Endothelial cell (in vitro differentiated cells): Measurements from ENCODE around the gene TTC13. TPM values are rescaled to one million over a fixed set of nuclear protein-coding genes. Genes with fewer than 3 reads are reported as not detected.

Experiments used
- DNase-seq: peaks from one replicate; pipeline ENCODE4 v3.0.0; 2021; ENCODE audit warnings: low spot score
- H3K27ac Mint-ChIP-seq: one replicate; pipeline ENCODE4 v1.8.0; 2021; ENCODE audit warnings: mixed read lengths, inconsistent platforms; ENCODE audit not compliant: unreplicated experiment
- H3K27me3 Mint-ChIP-seq: one replicate; pipeline ENCODE4 v1.8.0; 2021; ENCODE audit warnings: mild to moderate bottlenecking, moderate library complexity, mixed read lengths, inconsistent platforms; ENCODE audit not compliant: unreplicated experiment
- H3K36me3 Mint-ChIP-seq: one replicate; pipeline ENCODE4 v1.8.0; 2021; ENCODE audit warnings: mild to moderate bottlenecking, low read depth, mixed read lengths, inconsistent platforms; ENCODE audit not compliant: unreplicated experiment
- H3K4me1 Mint-ChIP-seq: one replicate; pipeline ENCODE4 v1.8.0; 2021; ENCODE audit warnings: mild to moderate bottlenecking, mixed read lengths, inconsistent platforms; ENCODE audit not compliant: unreplicated experiment
- H3K4me3 Mint-ChIP-seq: one replicate; pipeline ENCODE4 v1.8.0; 2021; ENCODE audit warnings: mild to moderate bottlenecking, mixed read lengths, inconsistent platforms; ENCODE audit not compliant: unreplicated experiment
- H3K9me3 Mint-ChIP-seq: one replicate; pipeline ENCODE4 v1.8.0; 2021; ENCODE audit warnings: mixed read lengths, inconsistent platforms; ENCODE audit not compliant: unreplicated experiment
- total RNA-seq: library from RNA; stranded (reverse); fragmentation: NEBNext Ultra II Directional; extraction: Animal tissue kit (Norgen Biotek cat#: 25700); gene quantifications from one replicate; pipeline ENCODE4 v1.2.1, GENCODE V29; 2021; ENCODE audit not compliant: unreplicated experiment
- TF ChIP-seq, protein P1 (sequence below): fragments of 200-600 bp; sonication (generic); IDR thresholded peaks from one replicate; pipeline ENCODE4 v1.5.0; 2021; ENCODE audit warnings: antibody characterized with exemption; ENCODE audit not compliant: unreplicated experiment

TTC13 gene
- total RNA-seq, 1 donor from 2014 or later = 62.5 TPM

- Mint-ChIP-seq H3K4me1 (no peaks in the 10 kb centered on the region), H3K27me3 (no peaks in the 10 kb centered on the region), H3K27ac (no peak overlapping the region), H3K4me3 (no peak overlapping the region), H3K36me3 (peaks cover 18% of the 10 kb centered on the region), H3K9me3 (no peaks in the 10 kb centered on the region)
- DNase-seq = no peak
- TF ChIP-seq, protein P1, sequence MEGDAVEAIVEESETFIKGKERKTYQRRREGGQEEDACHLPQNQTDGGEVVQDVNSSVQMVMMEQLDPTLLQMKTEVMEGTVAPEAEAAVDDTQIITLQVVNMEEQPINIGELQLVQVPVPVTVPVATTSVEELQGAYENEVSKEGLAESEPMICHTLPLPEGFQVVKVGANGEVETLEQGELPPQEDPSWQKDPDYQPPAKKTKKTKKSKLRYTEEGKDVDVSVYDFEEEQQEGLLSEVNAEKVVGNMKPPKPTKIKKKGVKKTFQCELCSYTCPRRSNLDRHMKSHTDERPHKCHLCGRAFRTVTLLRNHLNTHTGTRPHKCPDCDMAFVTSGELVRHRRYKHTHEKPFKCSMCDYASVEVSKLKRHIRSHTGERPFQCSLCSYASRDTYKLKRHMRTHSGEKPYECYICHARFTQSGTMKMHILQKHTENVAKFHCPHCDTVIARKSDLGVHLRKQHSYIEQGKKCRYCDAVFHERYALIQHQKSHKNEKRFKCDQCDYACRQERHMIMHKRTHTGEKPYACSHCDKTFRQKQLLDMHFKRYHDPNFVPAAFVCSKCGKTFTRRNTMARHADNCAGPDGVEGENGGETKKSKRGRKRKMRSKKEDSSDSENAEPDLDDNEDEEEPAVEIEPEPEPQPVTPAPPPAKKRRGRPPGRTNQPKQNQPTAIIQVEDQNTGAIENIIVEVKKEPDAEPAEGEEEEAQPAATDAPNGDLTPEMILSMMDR = no peak
Measured at GRCh38 chr1:230940848-230941247, 37.8 kb downstream of the TTC13 start.

GRCh38 chr1:230939806-230940489 is 38.7 kb downstream of the TTC13 start:
- Mint-ChIP-seq H3K36me3 (peaks cover 24% of the 10 kb centered on the region), H3K27ac (no peak overlapping the region), H3K4me3 (no peak overlapping the region), H3K9me3 (no peaks in the 10 kb centered on the region), H3K4me1 (no peaks in the 10 kb centered on the region), H3K27me3 (no peaks in the 10 kb centered on the region)
- TF ChIP-seq, protein P1 = no peak
- no peak for DNase-seq

DNA sequence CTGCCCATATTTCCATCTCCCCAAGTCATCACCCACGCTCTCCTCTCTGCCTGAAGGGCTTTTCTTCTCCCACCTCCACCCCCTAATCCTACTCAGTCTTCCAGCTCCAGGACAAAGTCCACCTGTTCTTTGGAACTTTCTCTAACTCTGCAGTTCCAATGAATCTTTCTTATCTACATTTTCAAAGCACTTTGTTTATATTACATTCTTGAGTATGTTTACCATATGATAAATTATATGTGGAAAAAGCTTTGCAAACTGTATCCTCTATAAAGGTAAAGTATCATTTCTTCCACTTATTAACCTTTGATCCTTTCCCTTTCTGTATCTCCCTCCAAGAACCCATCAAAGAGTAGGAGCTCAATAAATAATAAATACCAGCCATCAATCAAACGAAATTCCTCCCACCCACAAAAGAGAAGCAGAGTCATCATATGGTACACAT is 39.7 kb downstream of the TTC13 start:
- Mint-ChIP-seq H3K4me3 (peak overlapping the region; percentile 14), H3K27me3 (no peaks in the 10 kb centered on the region), H3K9me3 (no peaks in the 10 kb centered on the region), H3K36me3 (peaks cover 18% of the 10 kb centered on the region), H3K4me1 (no peaks in the 10 kb centered on the region), H3K27ac (no peak overlapping the region)
- no peak for DNase-seq
- TF ChIP-seq, protein P1 = no peak

- Mint-ChIP-seq H3K4me1 (no peaks in the 10 kb centered on the region), H3K9me3 (no peaks in the 10 kb centered on the region), H3K27ac (no peak overlapping the region), H3K4me3 (no peak overlapping the region), H3K36me3 (peaks cover 16% of the 10 kb centered on the region), H3K27me3 (no peaks in the 10 kb centered on the region)
- TF ChIP-seq, protein P1 = no peak
- no peak for DNase-seq
Measured at GRCh38 chr1:230937371-230937770, 41.3 kb downstream of the TTC13 start.

DNA sequence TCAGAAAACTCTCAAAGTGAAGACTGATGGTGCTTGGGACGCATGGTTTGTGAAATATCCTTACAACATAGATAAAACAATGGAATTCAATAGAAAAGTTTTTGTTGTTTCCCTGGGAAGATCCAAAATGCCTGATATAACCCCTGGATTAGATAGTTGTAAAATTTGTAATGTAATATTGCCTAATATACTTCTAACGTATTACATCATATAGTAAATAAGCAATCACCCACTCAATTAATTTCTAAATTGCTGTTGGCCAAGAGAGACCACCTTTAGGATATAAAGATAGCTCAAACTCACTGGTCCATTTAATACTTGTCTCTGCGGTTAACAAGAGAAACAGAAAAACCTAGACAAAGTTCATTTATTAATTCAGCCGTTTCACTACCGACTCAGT is 42.2 kb downstream of the TTC13 start:
- TF ChIP-seq, protein P1 = no peak
- Mint-ChIP-seq H3K4me3 (no peak overlapping the region), H3K36me3 (peaks cover 16% of the 10 kb centered on the region), H3K4me1 (no peaks in the 10 kb centered on the region), H3K9me3 (no peaks in the 10 kb centered on the region), H3K27me3 (no peaks in the 10 kb centered on the region), H3K27ac (no peak overlapping the region)
- DNase-seq = no peak
